IPS-15b (cell line): ENCODE data around the gene LXN.

Experiments
- H3K27me3 ChIP-seq: one replicate; pipeline ENCODE4 v1.6.1; 2013; ENCODE audit warnings: low read length; ENCODE audit not compliant: control insufficient read depth, insufficient read depth
- H3K36me3 ChIP-seq: one replicate; pipeline ENCODE4 v1.6.1; 2013; ENCODE audit warnings: low read length; ENCODE audit not compliant: control insufficient read depth, insufficient read depth
- H3K4me1 ChIP-seq: one replicate; pipeline ENCODE4 v1.6.1; 2013; ENCODE audit warnings: mild to moderate bottlenecking, low read length; ENCODE audit not compliant: control insufficient read depth, insufficient read depth
- H3K4me3 ChIP-seq: one replicate; pipeline ENCODE4 v1.5.1; 2013; ENCODE audit warnings: low read depth, low read length
- H3K9ac ChIP-seq: one replicate; pipeline ENCODE4 v1.6.1; 2013; ENCODE audit warnings: low read depth, mild to moderate bottlenecking, low read length
- H3K9me3 ChIP-seq: one replicate; pipeline ENCODE4 v1.6.1; 2013; ENCODE audit warnings: mild to moderate bottlenecking, low read length; ENCODE audit not compliant: control insufficient read depth, insufficient read depth

Gene LXN

GRCh38 chr3:158663832-158664231, 8.6 kb downstream of the LXN start:
- H3K36me3 ChIP-seq: peaks cover 5% of the 10 kb centered on the region
- H3K27me3 ChIP-seq: no peaks in the 10 kb centered on the region
- no peak overlapping the region for H3K4me3 ChIP-seq
- no peak overlapping the region for H3K9ac ChIP-seq
- H3K9me3 ChIP-seq: no peaks in the 10 kb centered on the region
- H3K4me1 ChIP-seq: no peaks in the 10 kb centered on the region

- H3K36me3 ChIP-seq: peaks cover 5% of the 10 kb centered on the region
These were observed 9.2 kb downstream of the LXN start for GRCh38 chr3:158663246-158663645.

DNA sequence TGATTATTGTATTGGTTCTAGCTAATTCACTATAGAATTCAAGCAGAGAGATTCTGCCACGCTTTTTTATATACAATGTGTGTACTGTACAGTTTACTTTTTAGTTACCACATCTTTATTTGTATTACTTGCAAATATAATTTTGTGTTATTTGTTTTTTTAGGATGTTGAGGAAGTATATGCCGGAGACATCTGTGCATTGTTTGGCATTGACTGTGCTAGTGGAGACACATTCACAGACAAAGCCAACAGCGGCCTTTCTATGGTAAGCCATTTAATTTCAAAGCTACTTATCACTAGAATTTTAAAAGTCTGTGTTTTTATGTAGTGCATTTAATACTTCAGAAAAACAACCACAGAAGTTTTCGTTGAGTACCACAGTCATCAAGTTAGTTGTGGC, 11.7 kb downstream of the LXN start:
- no peak overlapping the region for H3K9ac ChIP-seq
- H3K36me3 ChIP-seq: peaks cover 8% of the 10 kb centered on the region

More at GRCh38 chr3:158663246-158663645, 9.2 kb downstream of the LXN start:
- H3K9ac ChIP-seq: no peak overlapping the region
- no peaks in the 10 kb centered on the region for H3K4me1 ChIP-seq
- H3K9me3 ChIP-seq: no peaks in the 10 kb centered on the region
- no peak overlapping the region for H3K4me3 ChIP-seq
- no peaks in the 10 kb centered on the region for H3K27me3 ChIP-seq

GRCh38 chr3:158659454-158660237, 12.8 kb downstream of the LXN start:
- no peaks in the 10 kb centered on the region for H3K4me1 ChIP-seq
- no peaks in the 10 kb centered on the region for H3K9me3 ChIP-seq
- H3K27me3 ChIP-seq: no peaks in the 10 kb centered on the region
- H3K36me3 ChIP-seq: peaks cover 8% of the 10 kb centered on the region
- no peak overlapping the region for H3K4me3 ChIP-seq
- no peak overlapping the region for H3K9ac ChIP-seq

More for the DNA sequence above, 11.7 kb downstream of the LXN start:
- no peaks in the 10 kb centered on the region for H3K27me3 ChIP-seq
- no peak overlapping the region for H3K4me3 ChIP-seq
- H3K9me3 ChIP-seq: no peaks in the 10 kb centered on the region
- H3K4me1 ChIP-seq: no peaks in the 10 kb centered on the region

DNA sequence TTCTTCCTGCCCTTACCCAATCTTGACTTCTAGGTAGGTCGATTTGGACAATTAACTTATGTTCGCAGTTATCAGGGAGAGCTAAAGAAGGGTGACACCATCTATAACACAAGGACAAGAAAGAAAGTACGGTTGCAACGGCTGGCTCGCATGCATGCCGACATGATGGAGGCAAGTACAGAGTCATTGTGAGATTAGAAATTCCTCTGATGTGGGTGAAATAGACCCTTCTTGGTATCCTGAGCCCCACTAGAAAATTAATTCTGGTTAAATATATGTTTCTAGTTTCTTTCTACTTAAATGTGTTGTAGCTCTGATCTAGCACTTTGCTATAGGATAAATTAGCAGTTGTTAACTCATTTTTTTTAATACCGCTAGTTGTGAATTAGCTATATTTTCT, 13.6 kb downstream of the LXN start:
- H3K4me3 ChIP-seq: no peak overlapping the region
- no peaks in the 10 kb centered on the region for H3K27me3 ChIP-seq
- H3K36me3 ChIP-seq: peaks cover 8% of the 10 kb centered on the region
- H3K4me1 ChIP-seq: no peaks in the 10 kb centered on the region
- no peaks in the 10 kb centered on the region for H3K9me3 ChIP-seq
- H3K9ac ChIP-seq: no peak overlapping the region

GRCh38 chr3:158652463-158652862, 20.0 kb downstream of the LXN start:
- H3K4me1 ChIP-seq: no peaks in the 10 kb centered on the region
- no peaks in the 10 kb centered on the region for H3K9me3 ChIP-seq
- no peak overlapping the region for H3K4me3 ChIP-seq
- no peak overlapping the region for H3K9ac ChIP-seq
- no peaks in the 10 kb centered on the region for H3K27me3 ChIP-seq
- peaks cover 8% of the 10 kb centered on the region for H3K36me3 ChIP-seq

GRCh38 chr3:158651192-158651591, 21.3 kb downstream of the LXN start:
- Histone ChIP-seq H3K36me3 (peaks cover 6% of the 10 kb centered on the region), H3K9me3 (no peaks in the 10 kb centered on the region), H3K27me3 (no peaks in the 10 kb centered on the region), H3K4me1 (no peaks in the 10 kb centered on the region), H3K4me3 (no peak overlapping the region), H3K9ac (no peak overlapping the region)

DNA sequence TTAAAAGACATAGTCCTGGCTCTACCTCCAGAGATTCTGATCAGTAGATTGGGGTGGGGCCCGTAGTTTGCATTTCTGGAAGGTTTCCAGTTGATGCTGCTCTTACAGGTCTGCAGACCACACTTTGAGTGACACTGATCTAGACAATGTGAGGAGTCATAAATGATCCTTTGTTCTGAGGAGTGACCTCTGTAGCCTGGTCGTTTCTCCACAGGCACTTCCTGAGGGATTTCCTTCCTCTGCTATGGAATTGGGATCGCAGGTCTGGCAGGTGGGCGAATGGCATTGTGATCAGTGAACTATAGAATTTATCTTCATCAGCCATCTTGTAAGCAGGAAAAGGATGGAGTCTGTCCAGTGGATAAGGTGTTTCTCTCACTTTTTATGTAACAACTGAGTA, 22.7 kb downstream of the LXN start:
- no peak overlapping the region for H3K9ac ChIP-seq
- no peaks in the 10 kb centered on the region for H3K9me3 ChIP-seq
- H3K4me3 ChIP-seq: no peak overlapping the region
- no peaks in the 10 kb centered on the region for H3K4me1 ChIP-seq
- peaks cover 6% of the 10 kb centered on the region for H3K36me3 ChIP-seq
- no peaks in the 10 kb centered on the region for H3K27me3 ChIP-seq

DNA sequence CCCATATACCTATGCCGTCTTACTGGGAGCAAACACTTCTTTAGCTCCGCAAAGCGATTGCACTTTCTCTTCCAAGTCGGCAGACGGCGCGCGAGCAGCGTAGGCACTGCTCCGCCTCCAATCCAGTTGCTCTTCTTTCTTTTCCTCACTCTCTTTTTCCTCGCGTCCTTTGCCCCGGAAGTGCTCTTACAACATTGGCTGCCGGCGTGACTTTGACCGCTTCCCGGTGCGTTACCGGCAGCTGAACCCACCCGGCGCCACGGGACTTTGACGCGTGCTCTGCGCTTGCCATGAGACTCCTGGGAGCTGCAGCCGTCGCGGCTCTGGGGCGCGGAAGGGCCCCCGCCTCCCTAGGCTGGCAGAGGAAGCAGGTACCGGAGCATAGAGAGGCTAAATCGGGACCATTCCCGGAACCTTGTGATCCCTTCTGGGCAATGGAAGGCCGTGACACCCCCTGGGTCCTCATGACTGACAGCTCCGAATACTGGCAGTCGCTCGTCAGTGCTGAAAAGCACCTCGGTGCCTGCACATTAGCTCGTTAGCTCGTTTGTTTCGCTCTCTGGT, 28.0 kb downstream of the LXN start, which contains the start of gene GFM1:
GFM1 (plus strand) TSS at position 183 of the 564 bp plus-strand sequence; CDS start at position 291, 108 bp downstream.
- Histone ChIP-seq H3K9ac (peak within 1 kb of the TSS; percentile 79), H3K9me3 (no peaks in the 10 kb centered on the region), H3K4me3 (peak within 1 kb of the TSS; percentile 94), H3K36me3 (peaks cover 3% of the 10 kb centered on the region), H3K4me1 (no peaks in the 10 kb centered on the region), H3K27me3 (no peaks in the 10 kb centered on the region)

- Histone ChIP-seq H3K27me3 (no peaks in the 10 kb centered on the region), H3K4me3 (no peak overlapping the region), H3K9ac (no peak overlapping the region)
These were observed 29.8 kb downstream of the LXN start for GRCh38 chr3:158642474-158643210.

DNA sequence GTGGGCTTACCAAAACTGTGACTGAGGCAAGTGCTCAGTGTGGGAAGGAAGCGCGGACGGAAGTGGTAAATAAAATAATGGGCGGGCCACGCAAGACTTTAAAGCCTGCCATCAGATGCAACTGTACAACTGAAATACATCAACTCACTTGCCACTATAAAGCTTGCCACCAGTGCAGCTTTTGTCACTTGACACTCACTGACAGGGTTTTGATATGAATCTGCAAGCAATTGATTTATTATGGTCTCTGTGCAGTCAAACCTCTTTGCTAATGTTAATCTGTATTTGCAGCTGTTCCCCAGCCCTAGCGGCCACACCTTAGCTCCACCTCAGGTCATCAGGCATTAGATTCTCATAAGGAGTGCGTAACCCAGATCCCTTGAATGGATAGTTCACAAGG, 30.4 kb downstream of the LXN start:
- Histone ChIP-seq H3K4me1 (no peaks in the 10 kb centered on the region), H3K27me3 (no peaks in the 10 kb centered on the region), H3K9ac (no peak overlapping the region), H3K9me3 (no peaks in the 10 kb centered on the region), H3K36me3 (no peaks in the 10 kb centered on the region), H3K4me3 (no peak overlapping the region)

More at GRCh38 chr3:158642474-158643210, 29.8 kb downstream of the LXN start:
- H3K9me3 ChIP-seq: no peaks in the 10 kb centered on the region
- H3K4me1 ChIP-seq: no peaks in the 10 kb centered on the region
- H3K36me3 ChIP-seq: no peaks in the 10 kb centered on the region
